Testis (tissue), 2 donors: ENCODE data around the gene ACER2.

Experiments used
- CTCF ChIP-seq, 3 experiments: fragments of 450-650 bp in 2 of 3; fragments of 200-600 bp in 1 of 3; sonication (generic) in 1 of 3; IDR thresholded peaks; one replicate each; pipeline ENCODE4 v1.5.1; 2016 to 2019; ENCODE audit warnings: antibody characterized with exemption in 3 of 3, mild to moderate bottlenecking in 2 of 3, moderate library complexity in 1 of 3
- POLR2A ChIP-seq: fragments of 450-650 bp; IDR thresholded peaks from one replicate; pipeline ENCODE4 v1.6.1; 2017; ENCODE audit warnings: antibody characterized with exemption, mild to moderate bottlenecking, moderate library complexity

- TF ChIP-seq CTCF (IDR thresholded peaks at IDR 0.05) (no peak), POLR2A (no peak)
Observed at GRCh38 chr9:19411316-19411715, 2.5 kb downstream of the ACER2 start.
